Thyroid gland (tissue), 4 donors: ENCODE measurements around the gene PDE1C. TPM values are rescaled to one million over a fixed set of nuclear protein-coding genes. Genes with fewer than 3 reads are reported as not detected.
A peak's percentile ranks its signal among the peaks of the same experiment; 100 is the strongest.

Experiments
- DNase-seq, 2 donors: peaks; one replicate each; pipeline ENCODE4 v3.0.0-alpha.2; 2019
- H3K27ac ChIP-seq, 3 donors: fragments of 200-600 bp; sonication (generic); 1 replicate in 2 of 3; 2 replicates in 1 of 3; pipeline ENCODE4 v1.5.1; 2016 to 2019; ENCODE audit warnings: mild to moderate bottlenecking in 1 of 3, moderate library complexity in 1 of 3
- H3K27me3 ChIP-seq: fragments of 200-600 bp; sonication (generic); one replicate; pipeline ENCODE4 v1.5.1; 2019
- H3K36me3 ChIP-seq, 2 donors: fragments of 200-600 bp; sonication (generic); one replicate each; pipeline ENCODE4 v1.5.1; 2016 to 2019
- H3K4me1 ChIP-seq, 2 donors: fragments of 200-600 bp; sonication (generic); one replicate each; pipeline ENCODE4 v1.5.1; 2017 to 2019
- H3K4me3 ChIP-seq, 3 donors: fragments of 200-600 bp; sonication (generic); replicated peaks in 1 of 3; 1 replicate in 2 of 3; 2 replicates in 1 of 3; pipeline ENCODE4 v1.5.1; 2016; ENCODE audit warnings: mild to moderate bottlenecking in 1 of 3
- H3K9me3 ChIP-seq: fragments of 200-600 bp; sonication (generic); one replicate; pipeline ENCODE4 v1.5.1; 2017
- POLR2A ChIP-seq, 2 donors: fragments of 450-650 bp; IDR thresholded peaks; one replicate each; pipeline ENCODE4 v1.6.1; 2017; ENCODE audit warnings: antibody characterized with exemption in 2 of 2, mild to moderate bottlenecking in 2 of 2, moderate library complexity in 1 of 2
- WGBS, 2 donors: methylation state at CpG; one replicate each; pipeline ENCODE4 v1.1.5; 2017; 5-methylcytosine and 5-hydroxymethylcytosine counted together
- intact Hi-C: fragments of 100-400 bp; cut with DNase I; formaldehyde crosslinking; loops from one replicate; pipeline ENCODE4 v1.15.1; 2023
- total RNA-seq, 4 donors: library from RNA; depleted of rRNA; stranded (reverse); fragments of >200 nt; gene quantifications; one replicate each; pipeline ENCODE4 v1.2.3, GENCODE V29; 2016
- TF ChIP-seq, protein P1 (sequence below), 6 experiments: fragments of 200-600 bp in 3 of 6; fragments of 450-650 bp in 3 of 6; sonication (generic) in 3 of 6; IDR thresholded peaks; one replicate each; pipeline ENCODE4 v1.5.1; 2016 to 2019; ENCODE audit warnings: antibody characterized with exemption in 6 of 6, mild to moderate bottlenecking in 2 of 6, inconsistent platforms in 1 of 6, moderate library complexity in 1 of 6

PDE1C gene
- total RNA-seq, 4 donors from 2014 or later = 2.8 to 7.8 (median 4.0) TPM

DNA sequence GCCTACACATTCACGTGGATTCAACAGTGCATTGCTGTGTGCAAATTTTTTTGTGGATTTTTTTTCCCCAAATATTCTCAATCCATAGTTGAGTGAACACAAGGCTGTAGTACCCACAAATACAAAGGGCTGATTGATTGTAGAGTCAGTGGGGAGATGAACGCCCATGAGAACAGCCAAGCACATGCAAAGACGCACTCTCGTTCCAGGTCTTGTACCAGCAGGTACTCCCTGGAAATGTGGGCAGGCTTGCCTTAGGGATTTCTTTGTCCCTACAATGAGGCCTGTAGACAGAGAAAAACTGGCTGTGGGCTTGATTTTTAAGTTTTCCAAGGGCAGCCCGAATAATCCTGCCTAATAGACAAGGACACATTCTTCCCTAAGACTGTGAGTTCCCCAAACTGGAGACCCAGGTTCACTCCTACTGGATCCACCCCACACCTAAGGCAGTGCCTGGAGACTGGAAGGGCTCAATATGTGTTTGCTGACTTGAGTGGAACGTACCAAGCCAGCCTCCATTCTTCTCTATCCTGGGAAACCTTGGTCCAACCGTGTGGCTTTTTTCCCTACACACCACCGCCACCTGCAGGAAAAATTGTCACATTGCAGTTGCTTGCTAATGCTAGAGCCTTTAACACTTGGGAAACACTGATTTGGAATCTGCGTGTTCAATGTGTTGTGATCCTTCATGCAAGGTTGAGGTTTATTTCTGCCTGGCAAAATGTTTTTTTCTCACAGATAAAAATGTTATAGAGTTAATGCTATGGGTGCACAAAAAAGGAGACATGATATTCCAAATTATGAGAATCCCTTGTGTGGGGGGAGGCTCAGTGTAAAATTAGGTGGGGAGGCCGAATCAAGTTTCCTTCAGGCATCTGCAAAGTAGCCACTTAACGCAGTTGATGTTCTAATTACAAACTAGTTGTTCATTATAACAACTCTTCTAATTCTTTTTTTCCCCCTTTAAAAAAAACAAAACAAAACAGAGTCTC is 333.9 kb downstream of the PDE1C start:
- no peak for TF ChIP-seq POLR2A (IDR thresholded peaks at IDR 0.05)
- TF ChIP-seq, protein P1, sequence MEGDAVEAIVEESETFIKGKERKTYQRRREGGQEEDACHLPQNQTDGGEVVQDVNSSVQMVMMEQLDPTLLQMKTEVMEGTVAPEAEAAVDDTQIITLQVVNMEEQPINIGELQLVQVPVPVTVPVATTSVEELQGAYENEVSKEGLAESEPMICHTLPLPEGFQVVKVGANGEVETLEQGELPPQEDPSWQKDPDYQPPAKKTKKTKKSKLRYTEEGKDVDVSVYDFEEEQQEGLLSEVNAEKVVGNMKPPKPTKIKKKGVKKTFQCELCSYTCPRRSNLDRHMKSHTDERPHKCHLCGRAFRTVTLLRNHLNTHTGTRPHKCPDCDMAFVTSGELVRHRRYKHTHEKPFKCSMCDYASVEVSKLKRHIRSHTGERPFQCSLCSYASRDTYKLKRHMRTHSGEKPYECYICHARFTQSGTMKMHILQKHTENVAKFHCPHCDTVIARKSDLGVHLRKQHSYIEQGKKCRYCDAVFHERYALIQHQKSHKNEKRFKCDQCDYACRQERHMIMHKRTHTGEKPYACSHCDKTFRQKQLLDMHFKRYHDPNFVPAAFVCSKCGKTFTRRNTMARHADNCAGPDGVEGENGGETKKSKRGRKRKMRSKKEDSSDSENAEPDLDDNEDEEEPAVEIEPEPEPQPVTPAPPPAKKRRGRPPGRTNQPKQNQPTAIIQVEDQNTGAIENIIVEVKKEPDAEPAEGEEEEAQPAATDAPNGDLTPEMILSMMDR (IDR thresholded peaks at IDR 0.05) = peak; percentile 52 to 84 (median 64)
- intact Hi-C loops = loop anchor here (10.0 kb wide), 1 partner anchor 601 kb away; no protein-coding TSS in a partner anchor
- no peak overlapping the region for H3K27ac ChIP-seq
- H3K4me1 ChIP-seq = no peaks in the 10 kb centered on the region
- H3K36me3 ChIP-seq = no peaks in the 10 kb centered on the region
- peak; percentile 27 to 49 for DNase-seq
- 46 to 49% methylated on average over 11 of the region's 11 CpGs for WGBS, 2 donors
- H3K27me3 ChIP-seq = no peaks in the 10 kb centered on the region
- no peaks in the 10 kb centered on the region for H3K9me3 ChIP-seq
- H3K4me3 ChIP-seq = no peak overlapping the region

DNA sequence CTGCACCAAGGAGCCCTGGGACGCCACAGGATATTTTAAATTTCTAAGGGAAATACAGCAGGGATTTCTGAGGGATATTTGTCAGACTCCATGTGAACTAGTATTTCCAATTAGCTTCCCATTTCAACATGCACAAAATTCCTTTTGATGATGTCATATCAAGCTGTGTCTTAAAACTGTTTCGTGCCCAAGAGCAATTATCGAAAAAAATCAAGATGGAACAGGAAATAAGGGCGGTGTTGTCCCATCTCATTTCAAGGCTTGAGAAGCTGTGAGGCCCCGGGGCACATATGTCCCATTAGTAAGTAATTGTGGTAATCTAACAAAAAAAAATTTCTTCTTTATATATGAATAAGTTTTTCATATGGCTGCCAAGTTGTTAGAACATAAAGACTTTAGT is 335.8 kb downstream of the PDE1C start:
- 62 to 66% methylated on average over 5 of the region's 5 CpGs for WGBS, 2 donors
- no peaks in the 10 kb centered on the region for H3K27me3 ChIP-seq
- no peaks in the 10 kb centered on the region for H3K36me3 ChIP-seq
- DNase-seq = no peak
- H3K27ac ChIP-seq = no peak overlapping the region
- H3K9me3 ChIP-seq = no peaks in the 10 kb centered on the region
- TF ChIP-seq POLR2A (IDR thresholded peaks at IDR 0.05) = no peak
- TF ChIP-seq, protein P1 (IDR thresholded peaks at IDR 0.05) = no peak
- H3K4me3 ChIP-seq = no peak overlapping the region
- intact Hi-C loops = loop anchor here (10.0 kb wide), 1 partner anchor 600 kb away; no protein-coding TSS in a partner anchor
- no peaks in the 10 kb centered on the region for H3K4me1 ChIP-seq

DNA sequence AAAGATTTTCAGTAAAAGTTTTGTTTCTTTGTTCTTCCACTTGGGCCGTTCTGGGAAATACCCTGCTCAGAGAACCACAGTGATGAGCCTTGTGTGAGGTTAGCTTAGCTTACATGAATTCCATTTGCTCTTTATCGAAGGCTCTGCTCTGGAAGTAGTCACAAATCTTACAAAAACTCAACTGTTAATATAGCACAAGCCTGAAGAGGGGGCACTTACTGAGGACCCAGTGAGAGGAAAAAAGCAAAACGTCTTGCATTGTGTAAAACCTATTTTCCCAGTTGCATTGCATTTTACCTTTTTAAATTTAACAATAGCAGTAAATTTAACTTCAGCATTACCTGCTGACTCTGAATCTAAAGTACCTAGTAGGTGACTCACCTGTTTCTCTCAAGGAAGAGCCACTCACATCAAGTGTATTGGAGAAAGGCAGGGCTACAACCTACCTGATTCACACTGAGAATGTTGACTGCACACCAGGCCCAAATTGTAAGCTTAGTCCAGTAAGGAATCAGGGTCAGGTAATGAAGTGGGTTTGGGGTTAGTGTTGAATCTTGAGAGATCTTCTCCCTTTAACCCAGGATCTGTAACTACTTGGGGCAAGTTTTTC is 340.9 kb downstream of the PDE1C start:
- Histone ChIP-seq H3K27ac (no peak overlapping the region), H3K36me3 (no peaks in the 10 kb centered on the region), H3K27me3 (no peaks in the 10 kb centered on the region), H3K4me3 (no peak overlapping the region), H3K9me3 (no peaks in the 10 kb centered on the region), H3K4me1 (no peaks in the 10 kb centered on the region)
- TF ChIP-seq POLR2A (IDR thresholded peaks at IDR 0.05) = no peak
- TF ChIP-seq, protein P1 (IDR thresholded peaks at IDR 0.05) = no peak
- WGBS, 2 donors = 34 to 43% methylated on average over 3 of the region's 3 CpGs
- intact Hi-C loops = no loop called here
- DNase-seq = no peak

DNA sequence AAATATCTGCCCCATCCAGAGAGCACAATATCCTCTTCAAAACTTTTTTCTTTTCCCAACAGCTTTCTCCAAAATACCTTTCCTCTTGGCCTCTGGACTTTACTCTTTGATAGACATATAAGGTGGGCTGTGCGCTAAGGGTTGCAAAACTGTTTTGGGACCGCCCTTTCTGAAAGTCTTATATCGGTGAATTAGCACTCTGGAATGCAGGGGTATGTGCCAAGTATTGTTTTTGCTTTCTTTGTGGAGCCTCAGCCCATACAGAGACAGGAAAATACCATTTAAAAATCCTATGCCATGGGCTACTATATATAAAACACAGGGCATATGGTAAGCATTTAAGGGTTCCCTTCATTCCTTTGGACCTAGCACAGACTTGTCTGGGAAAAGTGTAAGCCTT is 345.5 kb downstream of the PDE1C start:
- H3K9me3 ChIP-seq = no peaks in the 10 kb centered on the region
- no peak for DNase-seq
- no peaks in the 10 kb centered on the region for H3K36me3 ChIP-seq
- H3K4me1 ChIP-seq = no peaks in the 10 kb centered on the region
- no peak overlapping the region for H3K4me3 ChIP-seq
- intact Hi-C loops = no loop called here
- no peaks in the 10 kb centered on the region for H3K27me3 ChIP-seq
- H3K27ac ChIP-seq = no peak overlapping the region
- TF ChIP-seq, protein P1 (IDR thresholded peaks at IDR 0.05) = no peak
- no peak for TF ChIP-seq POLR2A (IDR thresholded peaks at IDR 0.05)
- 75% methylated on average over 3 of the region's 3 CpGs for WGBS, 2 donors

DNA sequence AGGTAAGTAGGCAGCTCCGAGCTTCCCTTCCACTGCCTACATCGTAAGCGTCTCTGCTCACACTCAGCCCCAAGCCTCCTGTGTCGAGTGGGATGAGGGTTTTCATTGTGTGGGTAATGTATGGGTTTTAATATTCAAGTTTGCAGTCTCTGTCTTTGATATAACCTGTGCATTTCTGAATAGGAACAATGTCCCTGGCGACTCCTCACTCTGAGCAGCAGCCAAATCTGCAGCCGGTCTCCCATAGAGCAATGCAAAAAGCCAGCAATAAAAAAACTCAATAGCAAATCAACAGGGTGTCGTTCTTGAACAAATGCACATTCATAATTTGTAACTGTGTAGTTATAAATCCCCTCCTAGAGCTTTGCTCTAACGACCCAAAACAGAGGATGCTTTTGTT is 349.8 kb downstream of the PDE1C start:
- Histone ChIP-seq H3K36me3 (no peaks in the 10 kb centered on the region), H3K4me3 (no peak overlapping the region), H3K27ac (no peak overlapping the region), H3K4me1 (no peaks in the 10 kb centered on the region), H3K27me3 (no peaks in the 10 kb centered on the region), H3K9me3 (no peaks in the 10 kb centered on the region)
- intact Hi-C loops = no loop called here
- TF ChIP-seq POLR2A (IDR thresholded peaks at IDR 0.05) = no peak
- no peak for DNase-seq
- 76 to 82% methylated on average over 8 of the region's 8 CpGs for WGBS, 2 donors
